ENCODE results near the gene SLC35E2B. TPM values are rescaled to one million over a fixed set of nuclear protein-coding genes. Genes with fewer than 3 reads are reported as not detected.

SLC35E2B gene
- total and polyA plus RNA-seq, 2 of the 13 experiments (the other 11 are each of a cell fraction or from before 2014, with no cell fraction given): 14.1 to 19.7 TPM

GRCh38 chr1:1678581-1679380, 13.8 kb downstream of the SLC35E2B start (continued):
- peak; percentile 99 for TF ChIP-seq ZNF687 (CRISPR knock-in tag; IDR thresholded peaks at IDR 0.05)
- TF ChIP-seq ATF2 (CRISPR knock-in tag; IDR thresholded peaks at IDR 0.05): peak; percentile 41; the same call in 1 of the 2 replicates
- TF ChIP-seq ZNF777 (CRISPR knock-in tag; IDR thresholded peaks at IDR 0.05): peak; percentile 72; the same call in 1 of the 2 replicates
- peak; percentile 94 for TF ChIP-seq ZFY (CRISPR knock-in tag; IDR thresholded peaks at IDR 0.05)
- TF ChIP-seq ASH2L (IDR thresholded peaks at IDR 0.05; ENCODE audit: insufficient read length, low read depth, low read length): peak; percentile 40
- TF ChIP-seq GRHL1 (CRISPR knock-in tag; conservative IDR thresholded peaks at IDR 0.05): no peak
- 0 out of 2 replicates have a peak, but pooled peaks have one; percentile 56 for TF ChIP-seq RERE (CRISPR knock-in tag; IDR thresholded peaks at IDR 0.05; ENCODE audit: low read depth)
- no peak for TF ChIP-seq ZNF660 (CRISPR knock-in tag; IDR thresholded peaks at IDR 0.05; ENCODE audit: borderline replicate concordance, low read depth)
- no peak for TF ChIP-seq IKZF1 (IDR thresholded peaks at IDR 0.05)
- TF ChIP-seq ZNF724P (CRISPR knock-in tag; IDR thresholded peaks at IDR 0.05; ENCODE audit: borderline replicate concordance): peak; percentile 9; the same call in 1 of the 2 replicates
- TF ChIP-seq HMG20A (CRISPR knock-in tag; IDR thresholded peaks at IDR 0.05; ENCODE audit: borderline replicate concordance): peak; percentile 46; the same call in 1 of the 2 replicates
- peak; percentile 90 for TF ChIP-seq PITX1 (CRISPR knock-in tag; IDR thresholded peaks at IDR 0.05)
- TF ChIP-seq SUZ12 (IDR thresholded peaks at IDR 0.05; ENCODE audit: low read depth, low read length): no peak
- no peak for TF ChIP-seq FOXM1 (CRISPR knock-in tag; IDR thresholded peaks at IDR 0.05)

Measured in HepG2 (cell line).